ENCODE measurements around the gene LRRFIP1.

DNA sequence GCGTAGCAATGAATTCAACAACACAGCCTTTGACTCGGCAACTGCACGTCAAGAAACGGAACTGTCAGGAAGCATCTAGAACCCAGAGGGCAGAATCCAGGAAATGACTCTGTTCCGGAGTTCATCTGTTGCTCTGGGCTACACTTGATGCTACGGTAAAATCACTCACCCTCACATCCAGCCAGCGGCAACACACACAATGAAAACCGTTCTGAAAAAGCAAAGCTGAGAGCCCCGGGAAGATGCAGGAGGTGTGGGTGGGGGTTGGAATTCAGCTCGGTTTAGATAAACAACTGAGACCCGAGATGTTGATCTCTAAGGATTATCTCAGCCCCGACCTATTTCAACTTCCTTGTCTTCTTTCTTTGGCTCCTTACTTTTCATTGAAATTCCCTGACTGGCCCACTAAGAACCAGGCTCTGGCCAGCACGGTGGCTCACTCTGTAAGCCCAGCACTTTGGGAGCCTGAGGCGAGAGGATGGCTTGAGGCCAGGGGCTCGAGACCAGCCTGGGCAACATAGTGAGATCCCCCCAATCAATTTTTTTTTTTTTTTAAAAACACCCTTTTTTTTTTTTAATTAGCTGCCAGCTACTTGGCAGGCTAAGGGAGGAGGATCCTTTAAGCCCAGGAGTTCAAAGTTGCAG lies 23.5 kb upstream of the LRRFIP1 start:
- TF ChIP-seq, protein P1, sequence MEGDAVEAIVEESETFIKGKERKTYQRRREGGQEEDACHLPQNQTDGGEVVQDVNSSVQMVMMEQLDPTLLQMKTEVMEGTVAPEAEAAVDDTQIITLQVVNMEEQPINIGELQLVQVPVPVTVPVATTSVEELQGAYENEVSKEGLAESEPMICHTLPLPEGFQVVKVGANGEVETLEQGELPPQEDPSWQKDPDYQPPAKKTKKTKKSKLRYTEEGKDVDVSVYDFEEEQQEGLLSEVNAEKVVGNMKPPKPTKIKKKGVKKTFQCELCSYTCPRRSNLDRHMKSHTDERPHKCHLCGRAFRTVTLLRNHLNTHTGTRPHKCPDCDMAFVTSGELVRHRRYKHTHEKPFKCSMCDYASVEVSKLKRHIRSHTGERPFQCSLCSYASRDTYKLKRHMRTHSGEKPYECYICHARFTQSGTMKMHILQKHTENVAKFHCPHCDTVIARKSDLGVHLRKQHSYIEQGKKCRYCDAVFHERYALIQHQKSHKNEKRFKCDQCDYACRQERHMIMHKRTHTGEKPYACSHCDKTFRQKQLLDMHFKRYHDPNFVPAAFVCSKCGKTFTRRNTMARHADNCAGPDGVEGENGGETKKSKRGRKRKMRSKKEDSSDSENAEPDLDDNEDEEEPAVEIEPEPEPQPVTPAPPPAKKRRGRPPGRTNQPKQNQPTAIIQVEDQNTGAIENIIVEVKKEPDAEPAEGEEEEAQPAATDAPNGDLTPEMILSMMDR (IDR thresholded peaks at IDR 0.05) = no peak
- TF ChIP-seq EZH2phosphoT487 (IDR thresholded peaks at IDR 0.05) (no peak), EZH2 (IDR thresholded peaks at IDR 0.05) (no peak)

Data from neural progenitor cell (in vitro differentiated cells).